NT2/D1 (cell line): ENCODE results near the gene TMEM273.

Experiments used
- DNase-seq: peaks from one replicate; pipeline ENCODE4 v3.0.0-alpha.2; 2011; ENCODE audit warnings: low read depth, low spot score
- H3K27me3 ChIP-seq: 2 replicates; pipeline ENCODE4 v1.6.0; 2011; ENCODE audit warnings: mild to moderate bottlenecking; ENCODE audit not compliant: insufficient read length, insufficient read depth
- H3K36me3 ChIP-seq: 2 replicates; pipeline ENCODE4 v1.6.1; 2011; ENCODE audit warnings: mild to moderate bottlenecking, low read length, mixed read lengths; ENCODE audit not compliant: insufficient read depth, insufficient read length
- H3K4me1 ChIP-seq: 2 replicates; pipeline ENCODE4 v1.5.1; 2011; ENCODE audit not compliant: insufficient read depth, insufficient read length
- H3K4me3 ChIP-seq: 2 replicates; pipeline ENCODE4 v1.5.1; 2011; ENCODE audit warnings: low read depth; ENCODE audit not compliant: insufficient read length
- H3K9ac ChIP-seq: 2 replicates; pipeline ENCODE4 v1.6.0; 2011; ENCODE audit warnings: low read depth; ENCODE audit not compliant: insufficient read length
- H3K9me3 ChIP-seq: 2 replicates; pipeline ENCODE4 v1.5.1; 2011; ENCODE audit warnings: mild to moderate bottlenecking, low read length; ENCODE audit not compliant: insufficient read depth
- SUZ12 ChIP-seq: IDR thresholded peaks from 2 replicates; pipeline ENCODE4 v1.6.1; 2011; ENCODE audit not compliant: insufficient read length, insufficient read depth; ENCODE audit errors: extremely low read depth
- YY1 ChIP-seq: IDR thresholded peaks from 2 replicates; pipeline ENCODE4 v1.6.1; 2011; ENCODE audit not compliant: insufficient read length, insufficient read depth
- ZNF274 ChIP-seq: IDR thresholded peaks from 2 replicates; pipeline ENCODE4 v1.6.1; 2011; ENCODE audit warnings: mild to moderate bottlenecking, low read depth, low read length

The TMEM273 gene

DNA sequence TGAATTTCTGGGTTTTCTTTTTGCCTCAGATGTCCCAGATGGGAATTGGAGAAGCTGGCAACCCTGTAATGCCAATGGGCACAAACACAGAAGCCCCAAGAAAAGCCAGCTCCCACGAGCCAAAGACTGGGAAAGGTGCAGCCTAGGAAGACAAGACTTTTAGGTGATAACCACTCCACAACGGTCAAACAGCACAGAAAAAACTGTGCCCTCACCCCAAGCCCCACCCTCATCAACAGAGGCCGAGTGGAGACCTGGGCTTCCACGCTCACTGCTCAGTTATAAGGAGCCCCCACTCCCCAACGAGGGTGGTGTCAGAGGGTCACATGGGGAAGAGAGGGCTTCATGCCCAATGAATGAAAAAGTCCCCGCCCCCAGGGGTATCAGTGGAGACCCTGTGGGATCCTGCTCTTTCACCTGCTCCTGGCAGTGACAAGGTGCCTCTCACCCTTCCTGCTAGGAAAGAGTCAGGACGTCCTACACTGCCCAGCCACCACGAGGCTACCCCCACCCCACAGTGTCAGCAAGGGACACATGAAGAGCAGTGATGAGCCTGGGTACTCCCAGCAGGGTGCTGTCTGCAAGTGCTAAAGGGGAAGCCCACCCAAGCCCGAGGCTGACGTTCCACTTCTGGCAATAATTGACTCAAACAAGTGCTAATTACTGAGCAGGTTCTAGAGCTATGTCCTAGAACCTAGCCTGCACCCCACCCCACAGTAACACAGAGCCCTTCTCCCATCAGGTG is 8.3 kb downstream of the TMEM273 start:
- Histone ChIP-seq H3K4me3 (no peak overlapping the region), H3K4me1 (no peaks in the 10 kb centered on the region)

GRCh38 chr10:49178489-49179471 is 9.4 kb downstream of the TMEM273 start:
- no peaks in the 10 kb centered on the region for H3K36me3 ChIP-seq
- peaks cover 1% of the 10 kb centered on the region for H3K4me1 ChIP-seq
- H3K9me3 ChIP-seq = no peaks in the 10 kb centered on the region
- no peak for TF ChIP-seq ZNF274
- no peak for TF ChIP-seq YY1
- TF ChIP-seq SUZ12 = no peak
- no peaks in the 10 kb centered on the region for H3K27me3 ChIP-seq
- no peak overlapping the region for H3K4me3 ChIP-seq
- no peak for DNase-seq
- no peak overlapping the region for H3K9ac ChIP-seq

More for the DNA sequence above, 8.3 kb downstream of the TMEM273 start:
- H3K36me3 ChIP-seq = no peaks in the 10 kb centered on the region
- no peak for TF ChIP-seq SUZ12
- no peak for TF ChIP-seq ZNF274
- no peak for TF ChIP-seq YY1
- H3K9me3 ChIP-seq = no peaks in the 10 kb centered on the region
- H3K27me3 ChIP-seq = no peaks in the 10 kb centered on the region
- DNase-seq = no peak
- no peak overlapping the region for H3K9ac ChIP-seq

DNA sequence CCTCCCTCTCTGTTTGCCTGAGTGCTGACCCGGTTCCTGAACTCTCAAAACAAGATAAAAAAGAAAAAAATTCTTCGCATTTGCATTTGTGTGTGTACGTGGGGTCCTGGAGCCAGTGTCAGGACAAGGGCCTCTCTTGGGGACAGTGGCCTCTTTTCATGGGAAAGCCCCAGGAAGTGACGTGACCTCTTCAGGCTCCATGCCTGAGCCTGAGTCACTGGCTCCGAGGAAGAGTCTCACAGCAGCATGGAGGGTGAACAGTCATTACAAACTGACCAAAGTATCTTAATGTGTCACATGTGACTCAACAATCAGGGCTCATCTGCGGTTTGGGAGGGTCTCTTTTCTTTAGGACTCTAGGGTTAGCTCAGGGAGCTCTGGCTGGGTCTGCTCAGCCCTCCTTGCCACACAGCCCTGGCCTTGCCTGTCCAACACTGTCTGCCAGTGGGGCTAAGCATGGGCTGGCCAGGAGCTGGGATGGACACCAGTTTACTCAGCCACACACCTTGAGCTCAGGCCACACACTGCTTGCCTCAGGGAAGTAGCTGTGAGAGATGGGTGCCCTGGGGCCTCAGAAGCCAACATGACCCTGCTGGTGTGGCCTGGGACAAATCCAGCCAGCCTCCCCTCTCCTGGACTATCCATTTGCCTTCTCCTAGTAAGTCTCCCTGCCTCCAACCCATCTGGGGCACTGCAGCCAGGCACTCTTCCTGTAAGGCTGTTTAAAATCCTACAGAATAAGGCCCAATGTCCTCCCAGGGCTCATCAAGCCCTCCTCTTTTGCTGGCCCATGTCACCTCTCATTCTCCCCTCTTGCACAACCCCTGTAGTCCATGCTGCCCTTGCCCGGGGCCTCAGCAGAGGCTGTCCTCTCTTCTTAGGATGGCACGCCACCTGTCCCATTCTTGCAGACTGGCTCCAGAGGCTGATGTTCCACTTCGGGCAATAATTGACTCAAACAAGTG is 10.5 kb downstream of the TMEM273 start:
- no peak overlapping the region for H3K4me3 ChIP-seq
- no peak overlapping the region for H3K9ac ChIP-seq
- peaks cover 1% of the 10 kb centered on the region for H3K4me1 ChIP-seq
- H3K27me3 ChIP-seq = no peaks in the 10 kb centered on the region
- H3K9me3 ChIP-seq = no peaks in the 10 kb centered on the region
- no peak for DNase-seq
- no peaks in the 10 kb centered on the region for H3K36me3 ChIP-seq
- TF ChIP-seq YY1 (no peak), SUZ12 (no peak), ZNF274 (no peak)

GRCh38 chr10:49176310-49177268 is 11.6 kb downstream of the TMEM273 start:
- Histone ChIP-seq H3K4me3 (no peak overlapping the region), H3K27me3 (no peaks in the 10 kb centered on the region), H3K4me1 (peaks cover 1% of the 10 kb centered on the region), H3K9me3 (no peaks in the 10 kb centered on the region), H3K9ac (no peak overlapping the region), H3K36me3 (no peaks in the 10 kb centered on the region)
- TF ChIP-seq YY1 = no peak
- no peak for TF ChIP-seq ZNF274
- TF ChIP-seq SUZ12 = no peak
- no peak for DNase-seq

DNA sequence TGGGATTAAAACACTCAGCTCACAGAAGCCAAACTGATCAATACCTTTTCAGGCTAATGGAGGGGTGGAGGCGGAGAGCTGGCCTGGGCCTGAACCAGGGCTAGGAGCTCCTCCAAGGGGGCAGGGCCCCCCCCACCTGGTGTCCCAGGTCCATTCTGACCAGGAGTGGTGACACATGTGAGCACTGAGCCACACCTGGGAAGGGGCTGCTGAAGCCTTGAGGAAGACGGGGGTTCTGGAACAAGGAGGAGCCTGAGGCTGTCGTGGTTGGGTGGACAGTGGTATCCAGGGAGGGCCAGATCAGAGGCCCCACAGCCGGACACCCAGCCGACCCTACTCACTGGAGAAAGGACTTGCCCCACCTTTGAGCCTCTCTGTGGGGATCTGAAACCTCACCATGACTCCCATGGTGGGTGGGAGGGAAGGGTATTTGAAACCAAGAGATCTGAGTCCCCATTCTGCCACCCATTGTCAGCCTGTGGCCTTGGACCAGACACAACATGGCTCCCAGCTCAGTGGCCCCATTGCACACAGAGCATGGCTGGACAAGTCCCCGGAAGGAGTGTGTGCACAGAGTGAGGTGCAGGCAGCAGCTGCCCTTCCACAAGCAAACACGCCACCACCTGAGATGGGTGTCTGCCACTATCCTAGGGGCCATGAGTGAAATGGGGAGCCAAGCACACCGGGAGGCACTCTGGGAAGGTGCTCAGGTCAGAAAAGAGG is 12.4 kb downstream of the TMEM273 start:
- TF ChIP-seq ZNF274 (no peak), YY1 (no peak), SUZ12 (no peak)
- H3K4me1 ChIP-seq = peaks cover 1% of the 10 kb centered on the region
- H3K27me3 ChIP-seq = no peaks in the 10 kb centered on the region
- H3K36me3 ChIP-seq = no peaks in the 10 kb centered on the region
- DNase-seq = no peak
- H3K9ac ChIP-seq = no peak overlapping the region
- H3K4me3 ChIP-seq = no peak overlapping the region
- H3K9me3 ChIP-seq = no peaks in the 10 kb centered on the region
